Dermis blood vessel endothelial cell (primary cell): ENCODE results near the gene ING5. TPM values are rescaled to one million over a fixed set of nuclear protein-coding genes. Genes with fewer than 3 reads are reported as not detected.
A peak's percentile ranks its signal among the peaks of the same experiment; 100 is the strongest.

Experiments
- DNase-seq: peaks from one replicate; pipeline ENCODE4 v3.0.0; 2010
- total RNA-seq: library from RNA; depleted of rRNA; stranded (reverse); fragments of >200 nt; gene quantifications from 2 replicates; pipeline ENCODE4 v1.2.3, GENCODE V29; 2014

ING5 gene
- total RNA-seq, 1 donor from 2014 or later, result 24.8 TPM

- DNase-seq, result no peak
Observed at GRCh38 chr2:241762321-241762932, 60.6 kb downstream of the ING5 start.

GRCh38 chr2:241762933-241763369 is 61.1 kb downstream of the ING5 start:
- no peak for DNase-seq

GRCh38 chr2:241763551-241764274 is 61.9 kb downstream of the ING5 start:
- no peak for DNase-seq

- no peak for DNase-seq
Observed at GRCh38 chr2:241764275-241765241, 62.7 kb downstream of the ING5 start.

- DNase-seq, result no peak
Observed at GRCh38 chr2:241767464-241768250, 65.8 kb downstream of the ING5 start.

GRCh38 chr2:241768251-241768711 is 66.4 kb downstream of the ING5 start:
- DNase-seq, result no peak

GRCh38 chr2:241768850-241769249 is 67.0 kb downstream of the ING5 start:
- DNase-seq, result no peak

GRCh38 chr2:241769819-241770184 is 68.0 kb downstream of the ING5 start:
- DNase-seq, result no peak

- DNase-seq, result no peak
Observed at GRCh38 chr2:241770185-241770935, 68.5 kb downstream of the ING5 start.

GRCh38 chr2:241770936-241771285 is 69.1 kb downstream of the ING5 start:
- DNase-seq, result no peak

- peak; percentile 17 for DNase-seq
Observed at GRCh38 chr2:241771286-241772062, 69.6 kb downstream of the ING5 start.

- DNase-seq, result no peak
Observed at GRCh38 chr2:241772063-241772499, 70.2 kb downstream of the ING5 start.

- peak; percentile 15 for DNase-seq
Observed at GRCh38 chr2:241773511-241774418, 71.9 kb downstream of the ING5 start.

- peak; percentile 33 for DNase-seq
Observed at GRCh38 chr2:241774419-241775222, 72.8 kb downstream of the ING5 start.

GRCh38 chr2:241775223-241776177 is 73.7 kb downstream of the ING5 start:
- no peak for DNase-seq

- DNase-seq, result no peak
Observed at GRCh38 chr2:241776336-241777169, 74.7 kb downstream of the ING5 start, which contains the start of gene GAL3ST2. TSS of gene GAL3ST2 (plus strand) at chr2:241776822. CDS start at chr2:241776956, 134 bp downstream.
